ENCODE results near the gene HDAC9.

DNA sequence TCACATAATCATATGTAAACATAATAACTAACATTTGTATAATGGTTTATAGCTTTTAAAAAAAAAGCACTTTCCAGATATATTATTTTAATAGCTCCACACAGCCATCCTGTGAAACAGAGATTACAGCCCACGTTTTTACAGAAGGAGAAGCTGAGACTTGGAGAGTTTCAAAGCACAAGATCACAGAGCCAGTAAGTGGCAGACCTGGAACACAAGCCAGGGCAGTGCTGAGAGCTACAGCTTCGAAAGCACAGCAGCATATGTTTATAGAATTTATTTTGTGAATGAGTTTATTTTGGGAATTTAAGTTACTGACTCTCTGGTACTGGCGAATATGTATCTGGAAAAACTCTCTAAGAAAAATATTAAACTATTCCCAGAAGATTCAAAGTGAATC, 149.4 kb downstream of the HDAC9 start:
- TF ChIP-seq, protein P1, sequence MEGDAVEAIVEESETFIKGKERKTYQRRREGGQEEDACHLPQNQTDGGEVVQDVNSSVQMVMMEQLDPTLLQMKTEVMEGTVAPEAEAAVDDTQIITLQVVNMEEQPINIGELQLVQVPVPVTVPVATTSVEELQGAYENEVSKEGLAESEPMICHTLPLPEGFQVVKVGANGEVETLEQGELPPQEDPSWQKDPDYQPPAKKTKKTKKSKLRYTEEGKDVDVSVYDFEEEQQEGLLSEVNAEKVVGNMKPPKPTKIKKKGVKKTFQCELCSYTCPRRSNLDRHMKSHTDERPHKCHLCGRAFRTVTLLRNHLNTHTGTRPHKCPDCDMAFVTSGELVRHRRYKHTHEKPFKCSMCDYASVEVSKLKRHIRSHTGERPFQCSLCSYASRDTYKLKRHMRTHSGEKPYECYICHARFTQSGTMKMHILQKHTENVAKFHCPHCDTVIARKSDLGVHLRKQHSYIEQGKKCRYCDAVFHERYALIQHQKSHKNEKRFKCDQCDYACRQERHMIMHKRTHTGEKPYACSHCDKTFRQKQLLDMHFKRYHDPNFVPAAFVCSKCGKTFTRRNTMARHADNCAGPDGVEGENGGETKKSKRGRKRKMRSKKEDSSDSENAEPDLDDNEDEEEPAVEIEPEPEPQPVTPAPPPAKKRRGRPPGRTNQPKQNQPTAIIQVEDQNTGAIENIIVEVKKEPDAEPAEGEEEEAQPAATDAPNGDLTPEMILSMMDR (IDR thresholded peaks at IDR 0.05) = no peak
- TF ChIP-seq POLR2A (IDR thresholded peaks at IDR 0.05; ENCODE audit: low read depth) = no peak
- TF ChIP-seq POLR2AphosphoS5 (IDR thresholded peaks at IDR 0.05) = no peak
